Activated B cell treated with CpG ODN at 0.5 μM for 24 hours (primary cell): ENCODE data around the gene CACNG6. TPM values are rescaled to one million over a fixed set of nuclear protein-coding genes. Genes with fewer than 3 reads are reported as not detected.

Experiments used
- ATAC-seq: fragments of 200-7000 bp; cut with Tn5 transposase; one replicate; pipeline ENCODE4 v1.10.0; 2021; ENCODE audit warnings: low read depth, mild to moderate bottlenecking, moderate library complexity
- CTCF ChIA-PET: fragments of 350-600 bp; sonication (Branson Sonifier 250); formaldehyde crosslinking; loops from one replicate; lab custom pipeline; 2021; ENCODE audit warnings: antibody characterized with exemption; lab: Charles Lee
- POLR2A ChIA-PET: fragments of 350-600 bp; sonication (Branson Sonifier 250); formaldehyde crosslinking; loops from one replicate; lab custom pipeline; 2021; ENCODE audit warnings: antibody characterized with exemption; lab: Charles Lee
- DNase-seq: peaks from one replicate; pipeline ENCODE4 v3.0.0; 2022
- H3K27ac Mint-ChIP-seq: one replicate; pipeline ENCODE4 v1.8.0; 2020; ENCODE audit warnings: mixed read lengths
- H3K27me3 Mint-ChIP-seq: one replicate; pipeline ENCODE4 v1.8.0; 2021; ENCODE audit warnings: mixed read lengths
- H3K36me3 Mint-ChIP-seq: one replicate; pipeline ENCODE4 v1.8.0; 2021; ENCODE audit warnings: low read depth, mixed read lengths
- H3K4me1 Mint-ChIP-seq: one replicate; pipeline ENCODE4 v1.8.0; 2021; ENCODE audit warnings: mixed read lengths
- H3K4me3 Mint-ChIP-seq: one replicate; pipeline ENCODE4 v1.8.0; 2020; ENCODE audit warnings: mild to moderate bottlenecking, mixed read lengths
- H3K9me3 Mint-ChIP-seq: one replicate; pipeline ENCODE4 v1.8.0; 2020; ENCODE audit warnings: mixed read lengths
- intact Hi-C: fragments of 100-400 bp; cut with micrococcal nuclease; formaldehyde crosslinking; loops from one replicate; pipeline ENCODE4 v1.15.1; 2024
- total RNA-seq: library from RNA; stranded (reverse); gene quantifications from 2 replicates; pipeline ENCODE4 v1.2.3, GENCODE V29; 2022
- TF ChIP-seq, protein P1 (sequence below): fragments of 200-600 bp; IDR thresholded peaks from one replicate; pipeline ENCODE4 v1.8.0; 2022; ENCODE audit warnings: antibody characterized with exemption, mild to moderate bottlenecking

The CACNG6 gene
- total RNA-seq, 1 donor from 2014 or later, result not detected

GRCh38 chr19:53953383-53953782 is 38.1 kb upstream of the CACNG6 start:
- Mint-ChIP-seq H3K36me3 (no peaks in the 10 kb centered on the region), H3K27me3 (peaks cover 31% of the 10 kb centered on the region), H3K4me1 (no peaks in the 10 kb centered on the region), H3K9me3 (no peaks in the 10 kb centered on the region), H3K27ac (no peak overlapping the region), H3K4me3 (no peak overlapping the region)
- DNase-seq (no peak), ATAC-seq (no peak)
- TF ChIP-seq, protein P1, sequence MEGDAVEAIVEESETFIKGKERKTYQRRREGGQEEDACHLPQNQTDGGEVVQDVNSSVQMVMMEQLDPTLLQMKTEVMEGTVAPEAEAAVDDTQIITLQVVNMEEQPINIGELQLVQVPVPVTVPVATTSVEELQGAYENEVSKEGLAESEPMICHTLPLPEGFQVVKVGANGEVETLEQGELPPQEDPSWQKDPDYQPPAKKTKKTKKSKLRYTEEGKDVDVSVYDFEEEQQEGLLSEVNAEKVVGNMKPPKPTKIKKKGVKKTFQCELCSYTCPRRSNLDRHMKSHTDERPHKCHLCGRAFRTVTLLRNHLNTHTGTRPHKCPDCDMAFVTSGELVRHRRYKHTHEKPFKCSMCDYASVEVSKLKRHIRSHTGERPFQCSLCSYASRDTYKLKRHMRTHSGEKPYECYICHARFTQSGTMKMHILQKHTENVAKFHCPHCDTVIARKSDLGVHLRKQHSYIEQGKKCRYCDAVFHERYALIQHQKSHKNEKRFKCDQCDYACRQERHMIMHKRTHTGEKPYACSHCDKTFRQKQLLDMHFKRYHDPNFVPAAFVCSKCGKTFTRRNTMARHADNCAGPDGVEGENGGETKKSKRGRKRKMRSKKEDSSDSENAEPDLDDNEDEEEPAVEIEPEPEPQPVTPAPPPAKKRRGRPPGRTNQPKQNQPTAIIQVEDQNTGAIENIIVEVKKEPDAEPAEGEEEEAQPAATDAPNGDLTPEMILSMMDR, result no peak
- intact Hi-C loops, result no loop called here
- CTCF ChIA-PET, result no interaction called here
- POLR2A ChIA-PET, result no interaction called here

GRCh38 chr19:53957448-53958167 is 33.8 kb upstream of the CACNG6 start:
- ChIA-PET CTCF (no interaction called here), POLR2A (no interaction called here)
- Mint-ChIP-seq H3K27ac (no peak overlapping the region), H3K9me3 (no peaks in the 10 kb centered on the region), H3K27me3 (peaks cover 53% of the 10 kb centered on the region), H3K36me3 (no peaks in the 10 kb centered on the region), H3K4me1 (no peaks in the 10 kb centered on the region), H3K4me3 (no peak overlapping the region)
- TF ChIP-seq, protein P1, result no peak
- no peak for ATAC-seq
- no peak for DNase-seq
- intact Hi-C loops, result no loop called here

DNA sequence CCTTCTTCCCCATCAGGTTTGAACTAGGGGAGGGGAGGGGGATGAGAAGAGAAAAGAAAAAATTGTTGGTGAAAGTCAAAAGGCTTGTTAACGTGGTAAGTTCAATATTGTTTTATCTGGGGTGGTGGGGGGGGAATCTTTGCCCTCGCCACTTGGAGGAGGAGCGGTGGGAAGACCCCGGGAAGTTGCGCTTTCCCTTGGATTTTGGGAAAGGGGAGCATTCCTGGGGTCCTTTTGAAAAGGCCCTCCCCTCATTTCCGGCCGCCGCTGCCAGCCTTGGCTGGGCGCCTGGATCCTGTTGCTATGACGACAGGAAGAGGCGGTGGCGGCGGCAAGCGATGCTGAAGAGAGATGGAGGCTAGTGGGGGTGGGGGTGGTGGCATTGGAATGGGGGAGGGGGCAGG is 33.3 kb upstream of the CACNG6 start:
- TF ChIP-seq, protein P1, result no peak
- H3K4me1 Mint-ChIP-seq, result no peaks in the 10 kb centered on the region
- no peak overlapping the region for H3K4me3 Mint-ChIP-seq
- H3K27ac Mint-ChIP-seq, result no peak overlapping the region
- CTCF ChIA-PET, result no interaction called here
- intact Hi-C loops, result no loop called here
- no peaks in the 10 kb centered on the region for H3K9me3 Mint-ChIP-seq
- POLR2A ChIA-PET, result no interaction called here
- no peaks in the 10 kb centered on the region for H3K36me3 Mint-ChIP-seq
- H3K27me3 Mint-ChIP-seq, result peaks cover 53% of the 10 kb centered on the region
- ATAC-seq, result no peak
- no peak for DNase-seq

DNA sequence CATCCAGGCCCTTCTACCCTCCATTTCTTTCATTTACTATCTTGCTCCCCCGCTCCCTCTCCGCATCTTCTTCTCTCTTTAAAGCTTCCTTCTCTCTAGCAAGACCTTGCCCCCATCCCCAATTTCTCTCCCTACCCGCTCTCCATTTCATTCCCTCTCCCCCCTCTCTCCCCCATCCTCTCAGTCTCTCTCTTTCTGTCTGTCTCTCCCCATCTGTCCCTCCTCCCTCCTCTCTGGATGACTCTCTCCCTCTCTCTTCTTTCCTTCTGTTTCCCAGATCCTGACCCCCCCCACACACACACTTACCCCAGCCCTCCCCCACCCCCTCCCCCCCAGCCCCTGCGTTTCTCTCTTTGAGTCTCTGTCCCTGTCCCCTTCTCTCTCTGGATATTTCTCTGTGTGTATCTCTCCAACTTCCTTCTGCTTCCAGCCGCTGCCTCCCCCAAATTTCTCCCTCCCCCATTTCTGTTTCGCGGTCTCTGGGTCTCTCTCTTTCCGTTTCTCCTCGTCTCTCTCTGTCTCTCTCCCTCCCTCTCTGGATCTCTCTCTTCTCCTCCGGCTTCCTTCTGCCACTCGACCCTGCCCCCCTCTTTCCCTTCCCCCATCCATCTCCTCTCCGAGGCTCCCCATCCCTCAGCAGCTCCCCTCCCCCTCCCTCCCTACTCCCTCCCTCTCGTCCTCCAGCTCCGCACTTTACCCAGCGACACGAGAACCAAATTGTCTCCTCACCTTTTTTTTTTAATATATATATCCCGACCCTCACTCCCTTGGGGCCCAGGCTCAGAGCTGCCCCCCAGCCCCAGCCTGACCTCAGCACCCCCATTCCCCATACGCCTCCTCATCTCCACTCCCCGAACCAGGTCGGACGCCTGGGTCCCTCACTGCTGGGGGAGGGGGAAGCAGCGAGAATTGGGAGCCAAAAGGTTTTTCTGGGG is 32.3 kb upstream of the CACNG6 start:
- no peak overlapping the region for H3K4me3 Mint-ChIP-seq
- peaks cover 2% of the 10 kb centered on the region for H3K4me1 Mint-ChIP-seq
- CTCF ChIA-PET, result no interaction called here
- TF ChIP-seq, protein P1, result no peak
- ATAC-seq (no peak), DNase-seq (no peak)
- H3K27ac Mint-ChIP-seq, result no peak overlapping the region
- no peaks in the 10 kb centered on the region for H3K36me3 Mint-ChIP-seq
- H3K9me3 Mint-ChIP-seq, result no peaks in the 10 kb centered on the region
- H3K27me3 Mint-ChIP-seq, result peaks cover 56% of the 10 kb centered on the region
- intact Hi-C loops, result no loop called here
- POLR2A ChIA-PET, result no interaction called here

DNA sequence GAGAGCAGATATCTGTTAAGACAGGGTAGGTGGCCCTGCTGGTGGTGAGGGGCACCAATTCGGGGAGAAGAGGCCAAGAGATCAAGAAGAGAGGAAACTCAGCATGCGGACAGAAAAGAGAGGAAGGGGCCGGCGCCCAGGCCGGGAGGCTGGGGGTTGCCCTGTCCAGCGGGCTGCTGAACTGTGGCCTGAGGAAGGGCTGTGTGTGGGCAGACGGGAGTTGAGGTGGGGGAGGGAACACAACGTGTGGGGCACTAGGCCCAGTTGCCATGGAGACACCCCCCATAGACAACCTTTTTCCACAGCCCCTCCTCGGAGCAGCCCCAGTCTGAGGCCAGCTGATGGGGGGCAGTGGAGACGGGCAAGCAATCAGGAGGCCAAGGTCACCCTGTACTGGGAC is 31.2 kb upstream of the CACNG6 start:
- intact Hi-C loops, result no loop called here
- TF ChIP-seq, protein P1, result no peak
- peaks cover 61% of the 10 kb centered on the region for H3K27me3 Mint-ChIP-seq
- no peak overlapping the region for H3K4me3 Mint-ChIP-seq
- H3K4me1 Mint-ChIP-seq, result peaks cover 2% of the 10 kb centered on the region
- DNase-seq, result no peak
- H3K36me3 Mint-ChIP-seq, result no peaks in the 10 kb centered on the region
- POLR2A ChIA-PET, result no interaction called here
- CTCF ChIA-PET, result no interaction called here
- H3K9me3 Mint-ChIP-seq, result no peaks in the 10 kb centered on the region
- no peak for ATAC-seq
- no peak overlapping the region for H3K27ac Mint-ChIP-seq
